G401.6 (cell line): Measurements from ENCODE around the gene P3H4.
"Not testable (repeated sequence)": the region's sequence is repeated elsewhere in the genome, so short reads cannot be mapped to it uniquely, and the experiment has no call there.

ENCODE experiments used
- FAIRE-seq: peaks from 2 replicates; lab custom pipeline; 2012; peaks lifted over from hg19 to GRCh38; lab: Jason Lieb, UNC

P3H4 gene

GRCh38 chr17:41792845-41793783 is 18.6 kb downstream of the P3H4 start:
- no peak for FAIRE-seq

- no peak for FAIRE-seq
Measured at GRCh38 chr17:41787021-41787418, 24.7 kb downstream of the P3H4 start.

DNA sequence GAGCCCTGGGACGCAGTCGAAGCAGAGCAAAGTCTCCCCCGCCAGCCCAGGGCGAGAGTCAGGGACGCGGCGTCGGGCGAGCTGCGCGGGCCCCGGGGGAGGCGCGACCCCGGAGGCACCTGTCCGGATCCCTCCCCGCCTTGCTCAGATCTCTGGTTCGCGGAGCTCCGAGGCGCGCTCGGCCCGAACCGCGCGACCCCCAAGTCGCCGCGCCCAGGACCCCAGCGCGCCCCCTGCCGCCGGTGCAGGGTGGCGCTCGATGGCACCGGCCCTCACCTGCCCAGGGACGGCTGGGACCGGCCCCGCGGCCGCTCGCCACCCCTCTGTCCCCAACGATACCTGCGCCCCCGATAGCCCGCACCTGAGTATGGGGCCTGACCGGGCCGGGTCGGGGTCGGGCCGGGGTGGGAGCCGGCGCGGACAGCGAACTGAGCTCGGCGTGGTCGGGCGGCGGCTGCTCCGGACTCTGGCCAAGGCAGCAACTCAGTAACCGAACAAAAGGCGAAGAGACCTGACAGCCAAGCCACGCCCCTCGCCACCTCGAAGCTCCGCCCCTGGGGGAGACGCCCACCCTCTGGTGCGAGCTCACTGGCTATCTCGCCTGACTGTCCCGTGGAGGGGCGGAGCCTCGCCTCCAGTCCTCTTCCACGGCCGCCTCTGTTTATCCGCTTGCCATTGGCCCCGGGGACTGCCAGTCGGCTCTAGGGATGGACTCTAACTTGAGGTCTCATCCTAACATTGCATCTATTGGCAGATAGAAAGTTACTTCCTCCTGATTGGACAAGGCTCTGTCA is 25.3 kb downstream of the P3H4 start, which contains the start of gene JUP:
TSS of gene JUP (minus strand) at position 485 of the 794 bp plus-strand sequence. CDS start 14,857 bp downstream, outside the sequence.
- peak; percentile 99 for FAIRE-seq

GRCh38 chr17:41785859-41786226 is 25.9 kb downstream of the P3H4 start:
- FAIRE-seq = no peak

DNA sequence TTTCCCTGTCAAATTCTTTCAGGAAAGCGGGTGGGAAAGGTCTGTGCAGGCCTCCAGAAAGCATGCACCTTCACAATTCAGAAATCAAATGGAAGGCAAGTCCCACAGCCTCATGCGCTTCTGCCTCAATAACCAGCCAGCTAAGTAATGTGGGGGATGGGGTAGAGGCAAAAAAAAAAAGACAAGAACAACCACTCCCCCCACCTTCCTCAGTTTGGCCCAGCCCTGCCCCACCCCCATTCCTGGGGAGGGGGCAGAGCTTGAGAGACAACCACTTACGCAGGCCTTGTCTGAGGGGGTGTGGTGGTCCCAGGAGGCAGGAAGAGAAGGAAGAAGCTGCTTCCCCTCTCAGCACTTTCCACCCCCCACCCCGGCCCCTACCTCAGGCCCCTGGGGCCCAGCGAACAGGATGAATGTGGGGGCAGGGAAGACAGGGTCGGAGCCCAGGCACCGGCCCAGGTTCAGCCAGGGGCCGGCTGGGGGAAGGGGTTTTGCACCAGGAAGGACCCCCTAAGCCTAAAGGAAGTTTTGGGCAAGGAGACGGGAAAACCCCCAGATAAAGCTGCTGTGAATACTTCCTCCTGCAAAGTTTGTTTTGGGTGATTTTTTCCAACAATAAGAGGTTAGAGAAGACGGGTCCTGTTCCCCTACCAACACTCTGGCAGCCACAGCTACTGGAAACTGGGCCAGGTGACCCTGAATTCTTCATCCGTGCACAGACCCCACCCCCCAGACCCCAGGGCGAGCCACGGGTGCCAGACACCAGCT is 26.5 kb downstream of the P3H4 start:
- no peak for FAIRE-seq

DNA sequence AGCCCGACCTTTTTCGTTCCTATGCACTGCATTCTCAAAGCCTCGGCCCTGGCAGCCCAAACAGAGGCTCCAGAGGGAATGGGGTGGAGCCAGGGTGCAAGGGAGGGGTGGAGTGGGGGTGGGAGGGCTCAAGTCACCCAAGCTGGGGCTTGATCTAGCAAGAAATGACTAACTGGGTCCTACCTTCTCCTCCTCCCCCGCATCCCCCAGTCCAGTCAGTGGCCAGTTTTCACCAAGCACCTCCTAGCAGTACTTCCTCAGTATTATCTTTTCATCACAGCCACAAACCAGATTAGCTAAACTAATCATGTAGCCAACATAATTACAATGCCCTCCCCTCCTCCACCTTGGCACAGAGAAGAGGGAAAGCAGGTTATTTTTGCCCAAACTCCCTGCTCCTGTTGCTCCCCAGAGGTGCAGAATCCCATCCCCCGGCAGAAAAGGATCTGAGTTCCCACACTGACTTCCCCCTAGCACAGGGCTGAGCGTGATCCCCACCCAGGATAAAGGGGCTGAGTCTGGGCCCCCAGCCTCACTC is 27.5 kb downstream of the P3H4 start:
- peak; percentile 80 for FAIRE-seq

- no peak for FAIRE-seq
Measured at GRCh38 chr17:41782142-41782541, 29.6 kb downstream of the P3H4 start.

GRCh38 chr17:41781404-41782110 is 30.2 kb downstream of the P3H4 start:
- FAIRE-seq = no peak

GRCh38 chr17:41779954-41780353 is 31.8 kb downstream of the P3H4 start:
- FAIRE-seq = no peak

DNA sequence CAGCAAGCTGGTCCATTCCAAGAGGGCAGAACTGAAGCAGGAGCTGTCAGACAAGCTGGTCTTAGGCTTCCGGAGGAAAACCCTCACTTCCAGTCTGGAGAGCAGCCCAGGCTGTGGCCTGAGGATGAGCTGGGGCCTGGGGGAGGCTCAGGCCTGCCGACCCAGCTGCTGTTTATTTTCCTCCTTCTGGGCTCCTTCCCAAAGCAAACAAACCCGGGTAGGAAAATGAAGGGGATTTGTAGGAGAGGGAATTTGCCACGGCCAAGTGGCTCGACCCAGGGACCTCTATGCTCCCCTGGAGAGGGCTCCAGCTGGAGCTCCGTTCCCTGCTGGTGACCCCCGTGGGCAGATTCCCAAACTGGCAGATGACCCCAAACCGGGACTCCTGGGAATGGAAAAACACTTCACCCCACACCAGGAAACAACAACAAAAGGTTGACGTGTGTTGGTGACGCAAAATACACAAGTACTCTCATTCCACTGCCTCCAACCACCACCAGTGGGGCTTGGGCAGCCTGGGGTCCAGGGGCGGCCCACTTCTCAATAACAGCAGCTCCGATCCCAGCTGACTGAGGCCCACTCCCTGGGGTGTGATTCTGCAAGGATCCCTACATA is 34.1 kb downstream of the P3H4 start:
- no peak for FAIRE-seq

DNA sequence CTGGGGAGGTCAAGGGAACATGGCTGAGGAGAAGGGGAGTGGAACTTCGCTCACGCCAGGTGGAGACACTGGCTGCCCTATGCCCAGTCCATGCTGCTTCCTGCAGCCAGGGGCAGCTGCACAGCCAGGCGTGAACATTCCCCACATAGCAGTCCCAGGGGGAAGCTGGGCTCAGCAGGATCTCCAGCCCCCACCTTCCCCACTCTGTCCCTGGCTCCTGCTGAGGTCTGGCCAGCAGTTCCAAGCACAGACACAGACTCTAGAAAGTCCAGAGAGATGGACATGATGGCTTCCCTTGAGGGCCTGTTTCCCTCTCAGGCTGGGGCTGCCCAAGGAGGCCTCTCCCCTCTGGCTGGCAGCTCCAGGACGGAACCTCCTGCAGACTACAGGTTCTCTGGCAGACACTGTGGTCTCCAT is 34.6 kb downstream of the P3H4 start:
- FAIRE-seq = no peak

GRCh38 chr17:41776262-41776900 is 35.4 kb downstream of the P3H4 start:
- FAIRE-seq = not testable (repeated sequence)

GRCh38 chr17:41775394-41776226 is 36.1 kb downstream of the P3H4 start:
- FAIRE-seq = no peak

DNA sequence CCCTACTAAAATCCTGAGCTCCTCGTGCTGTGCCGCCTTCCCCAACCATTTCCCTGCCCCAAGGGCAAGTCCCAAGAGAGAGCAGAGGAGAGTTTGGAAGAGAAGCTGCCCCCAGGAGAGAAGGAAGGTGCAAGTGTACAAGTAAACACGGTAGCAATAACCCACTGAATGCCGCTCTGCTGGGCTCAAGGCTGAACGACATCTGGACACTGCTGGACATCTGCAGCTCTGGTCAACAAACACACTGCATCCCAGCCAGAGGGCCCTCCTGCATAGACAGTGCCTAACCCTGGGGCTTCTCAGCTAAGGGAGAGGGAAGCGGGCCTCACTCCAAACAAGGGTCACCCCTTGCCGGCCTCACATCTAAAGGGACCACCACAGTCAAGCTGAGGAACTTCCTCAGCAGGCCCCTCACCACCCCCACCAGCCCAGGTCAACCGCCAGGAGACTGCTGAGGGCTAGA is 38.0 kb downstream of the P3H4 start:
- FAIRE-seq = no peak

GRCh38 chr17:41773190-41773588 is 38.6 kb downstream of the P3H4 start:
- no peak for FAIRE-seq

GRCh38 chr17:41772586-41773189 is 39.1 kb downstream of the P3H4 start:
- FAIRE-seq = no peak

DNA sequence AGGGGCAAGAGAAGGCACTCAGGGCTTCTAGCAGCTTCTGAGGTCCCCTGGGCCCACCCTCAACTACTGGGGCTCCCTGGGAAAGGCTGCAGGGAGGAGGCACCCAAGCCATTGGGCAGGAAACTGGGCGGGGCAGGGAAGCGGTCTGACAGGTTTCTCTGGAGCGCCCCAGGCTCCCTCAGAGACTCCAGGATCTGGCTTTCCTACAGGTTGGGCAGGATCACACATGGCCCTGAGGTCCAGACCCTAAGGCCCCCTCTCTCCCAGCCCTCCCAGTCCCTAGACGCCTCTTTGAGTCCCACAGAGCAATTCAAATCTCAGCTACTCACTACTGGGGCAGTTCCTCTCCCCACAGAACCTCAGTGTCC is 39.5 kb downstream of the P3H4 start:
- no peak for FAIRE-seq

GRCh38 chr17:41771389-41772206 is 40.2 kb downstream of the P3H4 start:
- FAIRE-seq = no peak
